DMS153 (cell line): Measurements from ENCODE around the gene WNT7A.
"Not testable (repeated sequence)": the region's sequence is repeated elsewhere in the genome, so short reads cannot be mapped to it uniquely, and the experiment has no call there.

Experiments
- DNase-seq: peaks from one replicate; lab custom pipeline; 2025; lab: John Stamatoyannopoulos, UW

Gene WNT7A

DNA sequence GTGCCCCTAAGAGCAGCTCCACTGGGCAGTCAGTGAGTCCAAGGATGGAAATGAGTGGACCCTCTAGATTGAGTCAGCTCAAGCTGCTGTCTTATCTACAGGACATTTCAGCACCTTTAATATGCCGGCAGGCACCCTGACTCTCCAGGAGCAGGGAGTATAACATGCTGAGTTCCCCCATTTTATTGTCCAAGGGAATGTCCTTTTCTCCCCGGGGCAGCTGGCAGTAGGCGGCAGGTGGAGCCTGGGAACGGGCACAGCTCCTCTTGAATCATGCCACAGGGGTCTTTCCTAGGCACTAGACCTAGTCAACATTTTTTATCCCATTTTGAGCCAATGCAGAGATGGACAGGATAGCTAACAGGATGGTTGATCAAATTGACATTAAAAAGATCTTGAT lies 14.8 kb downstream of the WNT7A start:
- DNase-seq, result no peak

GRCh38 chr3:13863965-13864595 lies 15.8 kb downstream of the WNT7A start:
- DNase-seq, result no peak

DNA sequence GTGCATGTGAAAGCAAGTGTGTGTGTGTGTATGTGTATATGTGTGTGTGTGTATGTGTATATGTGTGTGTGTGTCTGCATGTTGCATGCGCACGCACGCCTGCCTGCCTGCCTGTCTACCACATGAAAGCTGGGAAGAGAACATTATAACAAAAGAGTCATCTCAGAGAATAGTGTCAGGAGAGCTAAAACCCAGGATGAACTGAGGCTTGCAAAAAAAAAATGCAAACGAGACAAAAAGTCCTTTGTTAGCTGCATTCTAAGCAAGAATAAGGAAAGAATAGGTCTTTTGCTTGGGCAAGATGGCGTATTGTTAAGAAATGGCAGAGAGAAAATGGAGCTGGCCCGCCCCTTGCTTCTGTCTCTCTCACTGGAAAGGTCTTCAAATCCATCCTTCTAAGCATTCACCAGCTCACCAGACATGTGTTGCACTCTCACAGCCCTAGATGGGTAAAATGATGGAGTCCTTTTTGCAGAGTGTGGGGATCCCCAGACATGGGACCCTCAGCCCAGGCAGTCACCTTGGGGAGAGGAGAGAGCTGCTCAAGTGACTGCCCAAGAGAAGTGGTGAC lies 16.4 kb downstream of the WNT7A start:
- no peak for DNase-seq

DNA sequence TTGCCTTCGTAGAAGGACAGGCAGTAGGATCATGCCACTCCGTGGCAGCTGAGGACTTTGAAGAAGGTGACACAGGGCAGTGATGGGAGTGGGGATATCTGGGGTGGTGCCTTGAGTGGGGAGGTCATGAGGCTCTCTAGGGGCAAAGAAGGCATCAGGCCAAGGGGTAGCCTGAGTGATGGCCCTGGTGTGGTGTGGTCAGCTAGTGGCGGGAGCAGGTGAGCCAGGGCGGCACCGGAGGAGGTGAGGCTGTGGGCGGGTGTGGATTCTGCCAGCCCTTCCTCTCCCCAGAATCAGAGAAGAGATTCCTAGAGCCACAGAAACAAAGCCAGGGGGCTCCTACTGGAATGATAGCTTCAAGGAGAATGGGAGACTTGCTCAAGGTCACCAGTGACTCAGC lies 18.4 kb downstream of the WNT7A start:
- DNase-seq, result no peak

DNA sequence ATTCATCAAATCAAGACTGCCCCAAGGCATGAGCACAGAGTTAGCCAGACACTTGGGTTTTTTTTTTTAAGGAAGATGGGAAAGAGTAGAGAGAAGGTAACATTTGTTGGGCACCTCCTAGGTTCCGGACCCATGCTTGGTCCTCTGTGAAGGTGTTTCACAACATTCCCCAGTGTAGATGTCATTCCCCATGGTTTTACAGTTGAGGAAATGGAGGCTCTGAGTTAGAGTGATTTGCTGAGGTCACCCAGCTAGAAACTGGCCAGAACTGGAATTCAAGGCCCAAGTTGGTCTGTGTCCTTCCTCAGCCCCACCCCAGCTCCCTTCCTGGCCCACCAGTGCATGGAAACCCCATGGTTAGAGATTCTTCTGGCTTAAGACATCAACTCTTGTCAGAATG lies 19.9 kb downstream of the WNT7A start:
- DNase-seq, result no peak

GRCh38 chr3:13858768-13859520 lies 20.9 kb downstream of the WNT7A start:
- DNase-seq, result no peak

DNA sequence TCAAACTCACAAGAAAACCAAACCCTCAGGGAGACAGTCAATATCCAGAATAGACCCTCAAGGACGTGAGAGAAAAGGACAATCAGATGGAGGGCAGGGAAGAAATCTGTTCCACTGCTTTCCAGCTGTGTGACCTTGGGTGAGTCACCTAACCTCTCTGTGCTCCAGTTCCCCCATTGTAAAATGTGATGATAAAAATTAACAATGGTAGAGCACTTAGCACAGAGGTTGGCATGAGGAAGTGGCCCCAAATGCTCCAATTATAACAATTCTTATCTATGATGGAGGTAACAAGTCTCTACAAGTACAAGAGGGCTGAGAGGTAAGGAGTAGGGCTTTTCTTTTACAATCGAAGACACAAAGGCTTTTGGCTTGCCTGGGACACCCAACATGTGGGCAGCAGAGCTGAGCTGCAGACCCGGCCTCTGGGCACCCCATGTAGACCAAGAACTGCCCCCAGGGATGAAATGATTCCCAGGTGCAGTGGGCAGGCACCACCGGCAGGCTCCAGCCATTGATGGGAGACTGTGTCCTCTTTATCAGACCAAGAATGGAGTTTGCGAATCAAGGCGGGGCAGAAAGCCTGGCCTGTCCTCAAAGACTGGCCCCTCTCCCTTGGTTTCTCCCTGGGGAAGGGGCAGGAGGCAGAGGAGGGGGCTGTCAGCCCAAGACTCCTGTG lies 22.0 kb downstream of the WNT7A start:
- DNase-seq, result no peak

DNA sequence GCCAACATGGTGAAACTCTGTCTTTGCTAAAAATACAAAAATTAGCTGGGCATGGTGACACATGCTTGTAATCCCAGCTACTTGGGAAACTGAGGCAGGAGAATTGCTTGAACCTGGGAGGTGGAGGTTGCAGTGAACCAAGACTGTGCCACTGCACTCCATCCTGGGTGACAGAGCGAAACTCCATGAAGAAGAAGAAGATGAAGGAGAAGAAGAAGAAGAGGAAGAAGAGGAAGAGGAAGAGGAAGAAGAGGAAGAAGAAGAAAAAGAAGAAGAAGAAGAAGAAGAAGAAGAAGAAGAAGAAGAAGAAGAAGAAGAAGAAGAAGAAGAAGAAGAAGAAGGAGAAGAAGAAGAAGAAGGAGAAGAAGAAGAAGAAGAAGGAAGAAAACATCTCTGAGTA lies 23.2 kb downstream of the WNT7A start:
- DNase-seq, result not testable (repeated sequence)

GRCh38 chr3:13856006-13856405 lies 23.9 kb downstream of the WNT7A start:
- DNase-seq, result no peak

GRCh38 chr3:13854492-13854891 lies 25.4 kb downstream of the WNT7A start:
- no peak for DNase-seq

DNA sequence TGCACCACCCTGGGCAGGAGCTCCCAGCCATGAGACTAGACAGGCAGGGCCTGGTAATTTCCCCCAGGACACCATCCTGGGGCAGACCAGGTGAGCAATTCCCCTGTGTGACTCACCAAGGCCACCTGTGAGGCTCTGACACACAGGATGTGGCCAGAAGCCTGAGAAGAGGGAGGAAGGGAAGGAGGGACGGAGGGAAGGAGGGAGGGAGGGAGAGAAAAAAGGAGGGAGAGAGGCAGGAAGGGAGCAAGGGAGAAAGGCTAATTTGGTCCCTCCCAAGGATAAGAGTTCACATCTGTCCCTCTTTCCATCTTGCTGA lies 25.9 kb downstream of the WNT7A start:
- DNase-seq, result no peak

GRCh38 chr3:13853256-13853977 lies 26.5 kb downstream of the WNT7A start:
- no peak for DNase-seq

DNA sequence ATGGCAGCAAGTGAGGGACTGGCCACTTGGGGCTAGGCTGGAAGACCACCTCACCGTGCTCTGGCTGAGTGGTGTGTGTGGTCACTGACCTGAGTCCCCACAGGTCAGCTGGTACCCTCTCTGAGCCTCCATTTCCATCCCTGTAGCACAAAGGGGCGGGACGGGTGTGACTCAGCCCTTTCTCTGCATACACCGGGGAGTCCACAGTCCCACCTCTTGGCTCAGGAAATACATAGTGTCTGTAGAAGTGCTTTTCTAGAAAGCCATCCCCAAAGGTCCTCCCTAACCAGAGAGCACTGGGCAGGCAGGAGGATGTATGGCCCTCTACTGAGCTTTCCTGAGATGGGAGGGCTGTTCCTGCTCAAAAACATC lies 27.2 kb downstream of the WNT7A start:
- no peak for DNase-seq

DNA sequence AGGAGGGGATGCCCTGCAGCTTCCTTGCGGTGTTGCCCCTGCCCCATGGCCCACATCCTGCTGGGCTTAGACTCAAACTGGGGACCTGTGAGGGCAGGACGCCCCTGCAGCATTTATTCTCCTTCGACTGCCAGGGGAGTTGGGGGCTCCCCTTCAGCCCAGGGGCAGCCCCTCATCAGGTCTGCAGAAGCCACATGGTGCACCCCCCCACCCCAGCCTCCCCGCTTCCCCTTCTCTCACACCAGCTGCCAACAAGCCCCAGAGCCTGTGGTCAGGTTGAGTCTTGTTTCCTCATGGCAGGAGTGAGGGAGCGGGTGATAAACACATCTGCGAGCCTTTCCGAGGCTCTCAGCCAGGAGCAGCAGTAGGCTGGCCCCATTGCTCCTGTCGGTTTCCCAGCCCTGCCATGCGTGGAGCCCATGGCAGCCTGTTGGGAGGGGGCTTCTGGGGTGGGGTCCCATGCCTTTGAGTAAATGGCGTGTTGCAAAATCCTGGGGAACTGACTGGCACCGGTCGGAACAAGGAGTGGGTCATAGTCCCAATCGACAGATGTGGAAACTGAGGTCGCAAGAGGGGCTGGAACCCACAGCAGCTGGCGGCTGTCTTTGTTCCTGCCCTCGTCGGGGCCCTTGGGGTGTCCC lies 27.8 kb downstream of the WNT7A start:
- no peak for DNase-seq

DNA sequence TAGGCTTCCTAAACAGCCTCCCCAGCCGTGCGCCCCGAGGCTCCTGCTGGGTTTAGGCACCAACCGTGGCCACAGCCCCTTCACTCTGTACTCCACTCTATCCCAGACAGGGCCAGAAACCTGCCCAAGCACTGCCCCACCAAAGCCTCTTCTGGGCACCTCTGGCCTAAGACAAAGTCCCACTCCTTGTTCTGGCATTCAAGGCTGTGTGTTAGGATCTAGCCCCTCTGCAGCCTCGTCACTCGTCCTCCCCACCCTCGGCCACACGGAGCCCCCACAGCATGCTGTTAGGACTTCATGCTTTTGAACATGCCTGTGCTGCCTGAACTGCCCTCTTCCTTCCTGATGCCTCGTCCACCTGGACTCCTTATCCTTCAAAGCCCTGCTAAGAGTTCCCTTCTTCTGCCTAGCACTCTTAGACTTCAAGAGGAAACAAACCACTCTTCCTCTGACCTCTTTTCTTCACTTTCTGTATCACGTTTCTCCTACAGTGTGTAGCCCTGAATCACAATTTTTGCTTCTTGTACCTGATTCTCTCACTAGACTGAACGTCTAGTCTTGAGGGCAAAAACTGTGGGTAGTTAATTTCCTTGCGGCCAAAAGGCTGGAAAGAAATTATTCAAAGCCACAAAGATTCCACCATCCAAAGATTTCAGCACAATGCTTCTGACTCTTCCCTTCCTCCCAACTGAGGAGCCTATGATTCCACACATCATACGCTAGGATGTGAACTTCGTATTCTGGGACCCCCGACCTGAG lies 28.6 kb downstream of the WNT7A start:
- DNase-seq, result no peak

GRCh38 chr3:13850161-13850945 lies 29.5 kb downstream of the WNT7A start:
- DNase-seq, result no peak

DNA sequence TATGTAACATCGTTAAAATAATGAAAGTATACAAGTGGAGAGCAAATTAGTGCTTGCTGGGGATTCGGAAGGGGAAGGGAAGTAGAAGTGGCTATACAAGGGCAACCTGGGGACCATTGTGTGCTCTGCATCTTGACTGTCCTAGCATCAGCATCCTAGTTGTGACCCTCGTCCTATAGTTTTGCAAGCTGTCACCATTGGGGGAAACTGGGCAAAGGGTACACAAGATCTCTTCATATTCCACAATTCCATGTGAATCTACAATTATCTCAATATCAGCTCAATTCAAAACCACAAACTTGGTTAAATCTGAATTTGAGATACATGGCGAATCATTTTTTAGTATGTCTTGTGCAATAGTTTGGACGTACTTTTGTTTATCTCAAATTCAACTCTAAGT lies 30.9 kb downstream of the WNT7A start:
- DNase-seq, result no peak

GRCh38 chr3:13846716-13847570 lies 32.9 kb downstream of the WNT7A start:
- DNase-seq, result no peak

- no peak for DNase-seq
These were observed 33.6 kb downstream of the WNT7A start for GRCh38 chr3:13846238-13846637.

GRCh38 chr3:13845806-13846205 lies 34.1 kb downstream of the WNT7A start:
- no peak for DNase-seq
